H1 (cell line): ENCODE data around the gene PDZD2.

Source experiments
- BRCA1 ChIP-seq: IDR thresholded peaks from 2 replicates; pipeline ENCODE4 v1.6.1; 2012; ENCODE audit warnings: low read depth, low read length, improper control_type of control experiment
- CEBPB ChIP-seq: IDR thresholded peaks from 2 replicates; pipeline ENCODE4 v1.6.1; 2012; ENCODE audit warnings: low read depth, low read length
- GTF2F1 ChIP-seq: IDR thresholded peaks from 2 replicates; pipeline ENCODE4 v1.6.1; 2012; ENCODE audit warnings: low read depth, low read length, improper control_type of control experiment, borderline replicate concordance
- POLR2AphosphoS5 ChIP-seq: IDR thresholded peaks from 2 replicates; pipeline ENCODE4 v1.6.1; 2011; ENCODE audit warnings: low read depth, low read length
- RAD21 ChIP-seq, 2 experiments: IDR thresholded peaks in 1 of 2; conservative IDR thresholded peaks in 1 of 2; 2 replicates each; pipeline ENCODE4 v1.6.1; 2011; ENCODE audit warnings: low read depth in 2 of 2, low read length in 2 of 2, improper control_type of control experiment in 1 of 2, inconsistent platforms in 1 of 2, mild to moderate bottlenecking in 1 of 2, moderate library complexity in 1 of 2
- RBBP5 ChIP-seq: IDR thresholded peaks from 2 replicates; pipeline ENCODE4 v1.7.1; 2012; ENCODE audit warnings: low read depth, mild to moderate bottlenecking, inconsistent platforms, low read length, moderate library complexity, borderline replicate concordance
- SP1 ChIP-seq: IDR thresholded peaks from 2 replicates; pipeline ENCODE4 v1.6.1; 2011; ENCODE audit warnings: low read depth, low read length
- YY1 ChIP-seq: IDR thresholded peaks from 2 replicates; pipeline ENCODE4 v1.6.1; 2011; ENCODE audit warnings: low read depth, mild to moderate bottlenecking, low read length
- TF ChIP-seq, protein P1 (sequence below), 3 experiments: IDR thresholded peaks; 1 replicate in 2 of 3; 2 replicates in 1 of 3; pipeline versions ENCODE4 v1.5.1 to v1.6.1; 2011; ENCODE audit warnings: low read length in 3 of 3, mild to moderate bottlenecking in 3 of 3, inconsistent platforms in 2 of 3, low read depth in 1 of 3, moderate library complexity in 1 of 3; ENCODE audit not compliant: insufficient read depth in 1 of 3; ENCODE audit errors: control extremely low read depth in 1 of 3
- TF ChIP-seq, protein P2 (sequence below): IDR thresholded peaks from 2 replicates; pipeline ENCODE4 v1.6.1; 2011; ENCODE audit warnings: low read depth, mild to moderate bottlenecking, low read length; ENCODE audit not compliant: insufficient read depth

DNA sequence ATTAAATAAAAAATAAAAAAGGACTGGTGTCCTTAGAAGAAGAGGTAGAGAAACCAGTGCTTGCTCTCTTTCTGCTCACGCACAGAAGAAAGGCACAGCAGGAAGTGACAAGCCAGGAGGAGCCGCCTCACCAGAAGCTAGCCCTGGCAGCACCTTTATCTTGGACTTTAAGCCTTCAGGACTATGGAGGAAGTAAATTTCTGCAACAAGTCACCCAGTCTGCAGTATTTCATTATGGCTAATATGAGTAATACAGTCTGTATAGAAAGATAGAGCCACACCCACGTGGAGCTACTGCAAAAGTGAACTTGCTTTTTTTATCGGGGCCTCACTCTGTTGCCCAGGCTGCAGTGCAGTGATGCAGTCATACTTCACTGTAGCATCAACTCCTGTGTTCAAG, 68.4 kb downstream of the PDZD2 start:
- no peak for TF ChIP-seq RAD21 (IDR thresholded peaks at IDR 0.05 in 1 of 2, conservative IDR thresholded peaks at IDR 0.05 in 1 of 2; ENCODE audit: low read depth in 2 of 2, low read length in 2 of 2)
- no peak for TF ChIP-seq YY1
- TF ChIP-seq, protein P1, sequence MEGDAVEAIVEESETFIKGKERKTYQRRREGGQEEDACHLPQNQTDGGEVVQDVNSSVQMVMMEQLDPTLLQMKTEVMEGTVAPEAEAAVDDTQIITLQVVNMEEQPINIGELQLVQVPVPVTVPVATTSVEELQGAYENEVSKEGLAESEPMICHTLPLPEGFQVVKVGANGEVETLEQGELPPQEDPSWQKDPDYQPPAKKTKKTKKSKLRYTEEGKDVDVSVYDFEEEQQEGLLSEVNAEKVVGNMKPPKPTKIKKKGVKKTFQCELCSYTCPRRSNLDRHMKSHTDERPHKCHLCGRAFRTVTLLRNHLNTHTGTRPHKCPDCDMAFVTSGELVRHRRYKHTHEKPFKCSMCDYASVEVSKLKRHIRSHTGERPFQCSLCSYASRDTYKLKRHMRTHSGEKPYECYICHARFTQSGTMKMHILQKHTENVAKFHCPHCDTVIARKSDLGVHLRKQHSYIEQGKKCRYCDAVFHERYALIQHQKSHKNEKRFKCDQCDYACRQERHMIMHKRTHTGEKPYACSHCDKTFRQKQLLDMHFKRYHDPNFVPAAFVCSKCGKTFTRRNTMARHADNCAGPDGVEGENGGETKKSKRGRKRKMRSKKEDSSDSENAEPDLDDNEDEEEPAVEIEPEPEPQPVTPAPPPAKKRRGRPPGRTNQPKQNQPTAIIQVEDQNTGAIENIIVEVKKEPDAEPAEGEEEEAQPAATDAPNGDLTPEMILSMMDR (IDR thresholded peaks at IDR 0.05; ENCODE audit: control extremely low read depth in 1 of 3, insufficient read depth in 1 of 3, low read depth in 1 of 3, low read length in 3 of 3) = no peak
- TF ChIP-seq CEBPB = no peak
- no peak for TF ChIP-seq POLR2AphosphoS5
- no peak for TF ChIP-seq GTF2F1
- TF ChIP-seq, protein P2, sequence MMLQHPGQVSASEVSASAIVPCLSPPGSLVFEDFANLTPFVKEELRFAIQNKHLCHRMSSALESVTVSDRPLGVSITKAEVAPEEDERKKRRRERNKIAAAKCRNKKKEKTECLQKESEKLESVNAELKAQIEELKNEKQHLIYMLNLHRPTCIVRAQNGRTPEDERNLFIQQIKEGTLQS = no peak
- no peak for TF ChIP-seq RBBP5
- no peak for TF ChIP-seq BRCA1
- no peak for TF ChIP-seq SP1
